ENCODE results near the gene RASAL3. TPM values are rescaled to one million over a fixed set of nuclear protein-coding genes. Genes with fewer than 3 reads are reported as not detected.

RASAL3 gene
- total and polyA plus RNA-seq, 2 of the 8 experiments (the other 6 are each of a cell fraction or from before 2014, with no cell fraction given), result 0.19 to 0.63 TPM

DNA sequence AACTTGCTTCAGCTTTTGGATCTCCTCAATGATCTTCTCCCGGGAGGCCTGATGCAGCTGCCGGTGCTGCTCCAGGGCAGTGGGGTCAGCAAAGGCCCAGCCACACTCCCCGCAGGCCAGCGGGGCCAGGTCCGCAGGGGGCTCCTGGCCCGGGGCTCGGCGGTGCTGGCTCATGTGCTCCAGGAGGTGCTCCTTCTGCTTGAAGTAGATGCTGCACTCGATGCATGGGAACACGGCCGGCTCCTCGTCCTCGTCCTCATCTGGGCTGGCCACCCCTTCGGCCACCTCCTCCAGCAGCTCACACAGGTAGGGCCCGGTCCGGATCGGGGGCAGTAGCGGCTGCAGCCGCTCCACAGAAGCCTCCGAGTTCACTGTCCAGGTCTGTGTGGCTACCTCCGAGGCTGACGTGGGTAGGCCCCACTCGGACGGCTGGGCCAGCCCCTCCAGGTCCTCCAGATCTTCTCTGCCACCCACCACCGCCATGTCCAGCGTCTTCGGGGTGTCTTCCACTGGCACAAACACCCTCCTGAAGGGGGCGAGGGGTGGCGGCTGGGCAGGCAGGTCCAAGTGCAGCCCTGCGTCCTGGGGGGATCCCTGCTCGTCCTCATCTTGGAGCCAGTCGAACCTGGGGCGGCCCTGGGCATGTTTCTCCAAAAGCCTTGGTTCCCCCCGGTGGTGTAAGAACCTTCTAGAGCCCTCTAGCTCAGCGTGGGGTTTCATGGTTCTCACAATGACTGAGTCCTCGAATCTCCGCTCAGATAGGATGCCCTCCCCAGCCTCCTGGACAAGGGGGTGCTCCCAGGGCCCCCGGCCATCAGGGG is 24.3 kb downstream of the RASAL3 start (continued):
- no peak for TF ChIP-seq NANOG (IDR thresholded peaks at IDR 0.05; ENCODE audit: insufficient read depth, low read depth, low read length, poor library complexity, severe bottlenecking)
- no peak for TF ChIP-seq YY1 (IDR thresholded peaks at IDR 0.05; ENCODE audit: low read depth, low read length)
- TF ChIP-seq CEBPB (IDR thresholded peaks at IDR 0.05; ENCODE audit: low read depth, low read length), result no peak
- no peak for TF ChIP-seq CHD2 (IDR thresholded peaks at IDR 0.05; ENCODE audit: low read length)
- TF ChIP-seq SP4 (IDR thresholded peaks at IDR 0.05; ENCODE audit: low read length), result no peak
- no peak for TF ChIP-seq SAP30 (IDR thresholded peaks at IDR 0.05; ENCODE audit: insufficient read depth, insufficient replicate concordance, low read length)
- no peak for TF ChIP-seq SIX5 (IDR thresholded peaks at IDR 0.05; ENCODE audit: low read depth, low read length)

Data from H1 (cell line).